SHP77 treated with DMSO at 0.1 percent for 48 hours (cell line): Measurements from ENCODE around the gene PITPNM3.

Source experiments
- DNase-seq: peaks from one replicate; lab custom pipeline; 2025; lab: John Stamatoyannopoulos, UW

The PITPNM3 gene

GRCh38 chr17:6479622-6480302 is 76.6 kb downstream of the PITPNM3 start:
- no peak for DNase-seq

GRCh38 chr17:6478486-6478885 is 77.9 kb downstream of the PITPNM3 start:
- DNase-seq: no peak

- DNase-seq: no peak
Observed at GRCh38 chr17:6477831-6478383, 78.4 kb downstream of the PITPNM3 start.

GRCh38 chr17:6476810-6477179 is 79.6 kb downstream of the PITPNM3 start:
- no peak for DNase-seq

GRCh38 chr17:6476076-6476809 is 80.1 kb downstream of the PITPNM3 start:
- DNase-seq: no peak

GRCh38 chr17:6475411-6475810 is 80.9 kb downstream of the PITPNM3 start:
- no peak for DNase-seq

GRCh38 chr17:6474906-6475305 is 81.4 kb downstream of the PITPNM3 start:
- no peak for DNase-seq

GRCh38 chr17:6474376-6474775 is 82.0 kb downstream of the PITPNM3 start:
- DNase-seq: no peak

- peak; percentile 33 for DNase-seq
Observed at GRCh38 chr17:6473128-6473767, 83.1 kb downstream of the PITPNM3 start.

- no peak for DNase-seq
Observed at GRCh38 chr17:6472517-6472916, 83.8 kb downstream of the PITPNM3 start.

- no peak for DNase-seq
Observed at GRCh38 chr17:6471531-6472465, 84.6 kb downstream of the PITPNM3 start.

GRCh38 chr17:6470751-6471521 is 85.4 kb downstream of the PITPNM3 start:
- no peak for DNase-seq

GRCh38 chr17:6470146-6470718 is 86.1 kb downstream of the PITPNM3 start:
- no peak for DNase-seq

- DNase-seq: no peak
Observed at GRCh38 chr17:6468051-6468790, 88.1 kb downstream of the PITPNM3 start.

GRCh38 chr17:6467567-6467966 is 88.8 kb downstream of the PITPNM3 start:
- no peak for DNase-seq

GRCh38 chr17:6465206-6466003 is 91.0 kb downstream of the PITPNM3 start:
- no peak for DNase-seq

- no peak for DNase-seq
Observed at GRCh38 chr17:6464446-6465041, 91.8 kb downstream of the PITPNM3 start.

GRCh38 chr17:6463616-6464445 is 92.5 kb downstream of the PITPNM3 start:
- DNase-seq: no peak
